ENCODE results near the gene ARHGAP27.
A peak's percentile ranks its signal among the peaks of the same experiment; 100 is the strongest.

The ARHGAP27 gene

DNA sequence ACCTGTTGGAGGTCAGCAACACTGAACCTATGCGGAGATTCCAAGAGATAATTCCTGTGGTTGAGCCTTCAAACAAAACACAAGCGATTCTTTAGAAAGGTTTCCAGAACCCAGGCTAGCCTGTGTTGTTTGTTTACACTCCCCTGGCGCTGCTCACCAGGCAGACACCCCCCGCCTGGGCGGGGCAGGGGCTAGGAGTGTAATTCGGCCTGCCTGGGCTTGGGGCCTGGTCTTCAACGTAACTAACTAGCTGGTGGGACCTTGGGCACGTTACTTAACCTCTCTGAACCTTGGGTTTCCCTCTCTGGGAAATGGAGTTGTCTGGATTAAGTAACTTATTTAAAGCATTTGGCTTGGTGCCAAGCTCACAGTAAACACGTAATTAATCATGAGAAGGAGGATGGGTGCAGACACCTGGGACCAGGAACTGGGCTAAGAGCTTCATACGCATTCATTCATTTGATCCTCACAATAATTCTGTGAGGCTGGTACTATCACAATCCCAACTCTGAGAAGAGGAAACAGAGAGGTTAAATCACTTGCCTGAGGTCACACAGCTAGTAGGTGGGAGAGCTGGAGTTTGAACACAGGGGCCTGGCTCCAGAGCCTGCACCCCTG lies 7.6 kb upstream of the ARHGAP27 start (continued):
- TF ChIP-seq, protein P1, sequence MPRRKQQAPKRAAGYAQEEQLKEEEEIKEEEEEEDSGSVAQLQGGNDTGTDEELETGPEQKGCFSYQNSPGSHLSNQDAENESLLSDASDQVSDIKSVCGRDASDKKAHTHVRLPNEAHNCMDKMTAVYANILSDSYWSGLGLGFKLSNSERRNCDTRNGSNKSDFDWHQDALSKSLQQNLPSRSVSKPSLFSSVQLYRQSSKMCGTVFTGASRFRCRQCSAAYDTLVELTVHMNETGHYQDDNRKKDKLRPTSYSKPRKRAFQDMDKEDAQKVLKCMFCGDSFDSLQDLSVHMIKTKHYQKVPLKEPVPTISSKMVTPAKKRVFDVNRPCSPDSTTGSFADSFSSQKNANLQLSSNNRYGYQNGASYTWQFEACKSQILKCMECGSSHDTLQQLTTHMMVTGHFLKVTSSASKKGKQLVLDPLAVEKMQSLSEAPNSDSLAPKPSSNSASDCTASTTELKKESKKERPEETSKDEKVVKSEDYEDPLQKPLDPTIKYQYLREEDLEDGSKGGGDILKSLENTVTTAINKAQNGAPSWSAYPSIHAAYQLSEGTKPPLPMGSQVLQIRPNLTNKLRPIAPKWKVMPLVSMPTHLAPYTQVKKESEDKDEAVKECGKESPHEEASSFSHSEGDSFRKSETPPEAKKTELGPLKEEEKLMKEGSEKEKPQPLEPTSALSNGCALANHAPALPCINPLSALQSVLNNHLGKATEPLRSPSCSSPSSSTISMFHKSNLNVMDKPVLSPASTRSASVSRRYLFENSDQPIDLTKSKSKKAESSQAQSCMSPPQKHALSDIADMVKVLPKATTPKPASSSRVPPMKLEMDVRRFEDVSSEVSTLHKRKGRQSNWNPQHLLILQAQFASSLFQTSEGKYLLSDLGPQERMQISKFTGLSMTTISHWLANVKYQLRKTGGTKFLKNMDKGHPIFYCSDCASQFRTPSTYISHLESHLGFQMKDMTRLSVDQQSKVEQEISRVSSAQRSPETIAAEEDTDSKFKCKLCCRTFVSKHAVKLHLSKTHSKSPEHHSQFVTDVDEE (CRISPR knock-in tag; IDR thresholded peaks at IDR 0.05): no peak

DNA sequence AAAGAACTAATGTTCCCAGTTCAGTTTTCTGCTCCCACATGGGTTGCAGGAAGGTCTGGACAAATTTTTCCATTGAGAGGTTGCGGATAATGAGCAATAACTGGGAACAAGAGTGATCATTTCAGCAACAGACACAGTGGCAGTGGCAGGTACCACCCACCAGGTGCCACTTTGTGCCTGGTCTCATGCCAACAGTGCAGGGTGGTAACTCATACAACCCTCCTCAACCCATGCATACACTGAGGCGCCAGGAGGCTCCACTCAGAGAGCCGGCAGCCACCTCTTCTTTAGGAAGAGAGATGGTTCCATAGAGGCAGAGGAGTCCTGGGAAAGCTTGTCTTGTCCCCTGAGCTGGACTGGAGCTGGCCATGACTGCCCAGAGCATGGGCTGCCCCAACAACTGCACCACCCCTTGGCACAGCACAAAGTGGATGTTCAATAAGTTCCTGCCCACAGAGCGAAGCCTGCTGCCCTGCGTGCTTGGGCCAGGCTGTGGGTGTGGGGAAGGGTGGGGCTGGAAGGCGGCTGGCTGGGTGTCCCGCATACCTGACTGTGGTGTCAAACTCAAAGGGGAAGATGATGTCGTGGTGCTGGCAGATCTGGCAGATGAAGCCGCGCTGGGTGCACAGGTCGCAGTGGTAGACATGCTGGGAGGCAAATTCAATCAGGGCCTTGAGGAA lies 6.4 kb upstream of the ARHGAP27 start:
- ATAC-seq: no peak
- TF ChIP-seq OSR1 (CRISPR knock-in tag; IDR thresholded peaks at IDR 0.05) (no peak), ZFP30 (CRISPR knock-in tag; IDR thresholded peaks at IDR 0.05) (no peak), TCF4 (CRISPR knock-in tag; IDR thresholded peaks at IDR 0.05; ENCODE audit: borderline replicate concordance) (no peak)
- TF ChIP-seq, protein P1 (CRISPR knock-in tag; IDR thresholded peaks at IDR 0.05): no peak

DNA sequence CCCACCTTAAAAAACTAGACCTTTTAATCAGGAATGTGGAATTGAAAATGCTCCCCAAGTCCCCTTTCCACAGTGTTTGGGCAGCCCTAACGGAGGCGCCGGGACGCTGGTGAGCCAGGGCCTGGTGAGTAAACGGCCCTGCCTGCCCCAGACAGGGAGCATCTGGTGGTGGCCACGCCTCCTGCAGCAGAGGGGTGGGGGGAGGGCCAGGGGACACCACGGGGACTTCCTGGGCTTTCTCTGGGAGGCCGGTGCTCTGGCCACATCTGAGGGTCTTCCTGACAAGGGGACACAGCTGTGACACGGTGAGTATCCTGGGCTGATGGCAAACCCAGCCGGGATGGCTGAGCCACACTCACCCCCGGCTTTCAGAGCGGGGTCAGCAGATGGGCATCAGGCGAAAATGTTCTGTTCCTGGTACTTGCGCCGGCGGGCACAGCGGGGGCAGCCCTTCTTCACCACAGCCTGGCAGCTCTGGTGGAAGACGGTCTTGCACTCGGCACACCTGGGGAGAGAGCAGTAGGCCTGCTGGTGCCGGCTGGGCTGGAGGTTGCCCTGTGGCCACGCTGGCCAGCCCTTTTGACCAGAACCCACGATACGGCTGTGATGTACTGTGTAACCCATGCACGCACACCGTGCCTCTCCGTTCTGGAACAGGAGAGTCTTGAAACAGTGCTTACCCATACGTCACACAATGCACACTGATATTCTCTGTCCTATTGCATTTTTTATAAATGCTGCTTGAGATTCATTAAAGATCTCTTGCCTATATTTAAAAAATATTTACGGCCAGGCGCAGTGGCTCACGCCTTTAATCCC lies 5.0 kb upstream of the ARHGAP27 start:
- peak; percentile 62 for ATAC-seq
- TF ChIP-seq ZFP3 (CRISPR knock-in tag; IDR thresholded peaks at IDR 0.05): no peak
- TF ChIP-seq ZFP30 (CRISPR knock-in tag; IDR thresholded peaks at IDR 0.05): no peak
- TF ChIP-seq, protein P1 (CRISPR knock-in tag; IDR thresholded peaks at IDR 0.05): peak; percentile 90
- no peak for TF ChIP-seq RARB (CRISPR knock-in tag; IDR thresholded peaks at IDR 0.05)
- no peak for TF ChIP-seq ZNF565 (CRISPR knock-in tag; conservative IDR thresholded peaks at IDR 0.05; ENCODE audit: low read depth)
- peak; percentile 21; the same call in 1 of the 2 replicates for TF ChIP-seq ZNF70 (CRISPR knock-in tag; IDR thresholded peaks at IDR 0.05)
- peak; percentile 68; the same call in 1 of the 2 replicates for TF ChIP-seq TCF4 (CRISPR knock-in tag; IDR thresholded peaks at IDR 0.05; ENCODE audit: borderline replicate concordance)

DNA sequence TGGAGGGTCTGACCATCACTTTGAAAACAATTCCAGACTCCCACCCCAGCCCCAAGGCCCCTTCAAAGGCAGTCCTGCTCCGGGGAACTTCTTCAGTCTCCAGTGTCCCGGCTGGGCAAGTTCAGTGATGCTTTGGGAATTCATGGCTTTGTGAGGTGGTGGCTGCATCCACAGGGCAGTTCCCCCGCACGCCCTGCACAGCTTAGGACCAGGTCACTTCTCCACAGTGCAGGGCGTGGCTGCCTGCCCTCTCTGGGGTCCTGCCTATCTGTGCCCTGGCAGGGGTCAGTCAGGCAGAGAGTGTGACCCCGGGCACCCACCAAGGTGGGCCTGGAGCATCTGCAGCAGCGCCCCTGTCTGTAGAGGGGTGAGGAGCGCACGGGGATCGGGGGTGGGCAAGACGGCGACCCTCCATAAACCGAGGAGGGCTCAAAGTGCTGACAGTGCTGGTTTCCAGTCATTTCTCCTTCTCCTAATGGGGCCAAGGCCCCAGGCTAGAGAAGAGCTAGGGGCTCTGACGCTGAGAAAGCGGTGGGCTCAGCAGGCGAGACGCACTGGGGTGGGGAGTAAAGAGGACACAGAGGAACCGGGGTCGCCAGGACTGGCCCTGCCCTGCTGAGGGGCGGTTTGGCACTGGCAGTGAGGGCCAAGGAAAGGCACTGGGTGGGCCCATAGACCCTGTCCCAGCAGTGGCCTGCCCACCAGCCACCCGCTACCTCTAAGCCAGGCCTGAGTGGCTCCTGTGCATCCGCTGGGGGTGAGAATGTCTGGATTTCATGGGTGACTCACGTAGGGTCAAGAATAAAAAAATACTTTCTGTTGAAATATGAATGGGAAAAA lies 4.2 kb upstream of the ARHGAP27 start:
- TF ChIP-seq TOX (CRISPR knock-in tag; IDR thresholded peaks at IDR 0.05; ENCODE audit: borderline replicate concordance): no peak
- TF ChIP-seq, protein P2, sequence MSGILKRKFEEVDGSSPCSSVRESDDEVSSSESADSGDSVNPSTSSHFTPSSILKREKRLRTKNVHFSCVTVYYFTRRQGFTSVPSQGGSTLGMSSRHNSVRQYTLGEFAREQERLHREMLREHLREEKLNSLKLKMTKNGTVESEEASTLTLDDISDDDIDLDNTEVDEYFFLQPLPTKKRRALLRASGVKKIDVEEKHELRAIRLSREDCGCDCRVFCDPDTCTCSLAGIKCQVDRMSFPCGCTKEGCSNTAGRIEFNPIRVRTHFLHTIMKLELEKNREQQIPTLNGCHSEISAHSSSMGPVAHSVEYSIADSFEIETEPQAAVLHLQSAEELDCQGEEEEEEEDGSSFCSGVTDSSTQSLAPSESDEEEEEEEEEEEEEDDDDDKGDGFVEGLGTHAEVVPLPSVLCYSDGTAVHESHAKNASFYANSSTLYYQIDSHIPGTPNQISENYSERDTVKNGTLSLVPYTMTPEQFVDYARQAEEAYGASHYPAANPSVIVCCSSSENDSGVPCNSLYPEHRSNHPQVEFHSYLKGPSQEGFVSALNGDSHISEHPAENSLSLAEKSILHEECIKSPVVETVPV (CRISPR knock-in tag; IDR thresholded peaks at IDR 0.05): no peak
- no peak for TF ChIP-seq ISL1 (CRISPR knock-in tag; IDR thresholded peaks at IDR 0.05)
- no peak for TF ChIP-seq SNAI2 (CRISPR knock-in tag; IDR thresholded peaks at IDR 0.05)
- TF ChIP-seq TCF4 (CRISPR knock-in tag; IDR thresholded peaks at IDR 0.05; ENCODE audit: borderline replicate concordance): no peak
- no peak for ATAC-seq
